Measurements from ENCODE around the gene XCL2. TPM values are rescaled to one million over a fixed set of nuclear protein-coding genes. Genes with fewer than 3 reads are reported as not detected.

XCL2 gene
- total and polyA plus RNA-seq, 10 of the 15 experiments (the other 5 are each of a cell fraction or from before 2014, with no cell fraction given), result 0.50 to 299 (median 4.8) TPM

DNA sequence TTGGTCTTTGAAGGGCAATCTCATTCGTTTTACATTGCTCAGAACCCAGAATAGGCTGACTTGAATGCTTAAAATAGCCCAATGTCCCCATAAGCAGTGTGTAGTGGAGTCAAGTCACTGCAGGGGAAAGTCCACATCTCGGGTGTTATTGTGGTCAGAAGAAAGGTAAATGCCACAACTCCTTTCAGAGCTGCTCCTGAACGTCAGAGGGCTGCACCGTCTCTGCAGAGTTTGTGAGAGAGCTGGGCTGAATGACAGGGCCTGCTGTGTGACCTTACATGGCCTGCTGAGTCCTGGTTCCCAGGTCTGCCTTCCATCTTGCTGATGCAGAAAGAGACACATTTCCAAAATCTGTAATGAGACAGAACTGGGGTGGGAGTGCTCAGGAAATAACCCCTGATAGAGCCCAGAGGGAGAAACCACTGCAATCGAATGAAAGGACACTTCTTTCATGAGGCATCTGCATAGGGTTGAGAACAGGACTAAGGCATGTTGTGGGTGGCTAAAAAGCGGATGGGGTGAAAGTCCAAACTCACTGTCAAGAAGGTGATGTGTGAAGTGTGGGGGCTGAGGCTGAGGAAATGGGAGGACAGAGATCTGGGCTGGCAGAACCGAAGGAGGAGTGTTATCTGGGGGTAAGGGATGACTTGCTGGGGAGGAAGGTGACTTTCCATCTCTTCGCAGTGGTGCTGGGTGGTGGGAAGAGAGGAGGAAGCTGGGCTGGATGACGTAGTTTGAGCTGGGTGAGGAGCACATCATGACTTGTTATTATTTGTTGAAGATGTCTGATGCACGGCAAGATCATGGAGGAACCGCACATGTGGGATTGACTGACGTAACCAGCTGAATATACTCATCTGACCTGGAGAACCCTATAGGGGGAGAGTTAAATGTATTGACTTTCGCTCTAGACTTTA, 33.7 kb downstream of the XCL2 start (continued):
- TF ChIP-seq, protein P1, sequence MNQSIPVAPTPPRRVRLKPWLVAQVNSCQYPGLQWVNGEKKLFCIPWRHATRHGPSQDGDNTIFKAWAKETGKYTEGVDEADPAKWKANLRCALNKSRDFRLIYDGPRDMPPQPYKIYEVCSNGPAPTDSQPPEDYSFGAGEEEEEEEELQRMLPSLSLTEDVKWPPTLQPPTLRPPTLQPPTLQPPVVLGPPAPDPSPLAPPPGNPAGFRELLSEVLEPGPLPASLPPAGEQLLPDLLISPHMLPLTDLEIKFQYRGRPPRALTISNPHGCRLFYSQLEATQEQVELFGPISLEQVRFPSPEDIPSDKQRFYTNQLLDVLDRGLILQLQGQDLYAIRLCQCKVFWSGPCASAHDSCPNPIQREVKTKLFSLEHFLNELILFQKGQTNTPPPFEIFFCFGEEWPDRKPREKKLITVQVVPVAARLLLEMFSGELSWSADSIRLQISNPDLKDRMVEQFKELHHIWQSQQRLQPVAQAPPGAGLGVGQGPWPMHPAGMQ (IDR thresholded peaks at IDR 0.05; ENCODE audit: borderline replicate concordance), result peak; percentile 48; the same call in 1 of the 2 replicates
- TF ChIP-seq SKIL (IDR thresholded peaks at IDR 0.05; ENCODE audit: low read depth, poor library complexity, severe bottlenecking) (peak; percentile 42), PBX3 (IDR thresholded peaks at IDR 0.05; ENCODE audit: insufficient replicate concordance, low read depth, low read length) (peak; percentile 76), KAT2A (conservative IDR thresholded peaks at IDR 0.05; ENCODE audit: control insufficient read depth, low read depth, low read length) (no peak), BCL11A (IDR thresholded peaks at IDR 0.05; ENCODE audit: low read depth, low read length) (peak; percentile 60; the same call in 1 of the 2 replicates), NFYA (IDR thresholded peaks at IDR 0.05; ENCODE audit: borderline replicate concordance, low read depth, low read length) (no peak), NR2C2 (IDR thresholded peaks at IDR 0.05; ENCODE audit: borderline replicate concordance, control insufficient read depth, insufficient read length, low read depth) (no peak), TCF3 (IDR thresholded peaks at IDR 0.05; ENCODE audit: borderline replicate concordance, insufficient read depth, low read depth, low read length) (no peak; the same call in 1 of the 2 replicates), RAD51 (IDR thresholded peaks at IDR 0.05) (peak; percentile 61; the same call in 1 of the 2 replicates), JUNB (IDR thresholded peaks at IDR 0.05) (peak; percentile 22), SUPT20H (IDR thresholded peaks at IDR 0.05; ENCODE audit: borderline replicate concordance, control insufficient read depth, low read depth, low read length) (no peak), NFIC (IDR thresholded peaks at IDR 0.05; ENCODE audit: low read depth, low read length) (peak; percentile 78), EGR1 (IDR thresholded peaks at IDR 0.05; ENCODE audit: borderline replicate concordance in 1 of 2, low read depth in 2 of 2, low read length in 2 of 2) (no peak), BACH1 (IDR thresholded peaks at IDR 0.05; ENCODE audit: borderline replicate concordance) (peak; percentile 36; the same call in 1 of the 2 replicates), ATF7 (IDR thresholded peaks at IDR 0.05; ENCODE audit: low read depth) (peak; percentile 94), POLR2A (IDR thresholded peaks at IDR 0.05; ENCODE audit: low read depth, low read length) (no peak), HDGF (IDR thresholded peaks at IDR 0.05) (peak; percentile 94), MTA3 (IDR thresholded peaks at IDR 0.05; ENCODE audit: borderline replicate concordance, low read length) (no peak; the same call in 1 of the 2 replicates), PML (IDR thresholded peaks at IDR 0.05; ENCODE audit: low read length) (no peak)
- TF ChIP-seq, protein P2, sequence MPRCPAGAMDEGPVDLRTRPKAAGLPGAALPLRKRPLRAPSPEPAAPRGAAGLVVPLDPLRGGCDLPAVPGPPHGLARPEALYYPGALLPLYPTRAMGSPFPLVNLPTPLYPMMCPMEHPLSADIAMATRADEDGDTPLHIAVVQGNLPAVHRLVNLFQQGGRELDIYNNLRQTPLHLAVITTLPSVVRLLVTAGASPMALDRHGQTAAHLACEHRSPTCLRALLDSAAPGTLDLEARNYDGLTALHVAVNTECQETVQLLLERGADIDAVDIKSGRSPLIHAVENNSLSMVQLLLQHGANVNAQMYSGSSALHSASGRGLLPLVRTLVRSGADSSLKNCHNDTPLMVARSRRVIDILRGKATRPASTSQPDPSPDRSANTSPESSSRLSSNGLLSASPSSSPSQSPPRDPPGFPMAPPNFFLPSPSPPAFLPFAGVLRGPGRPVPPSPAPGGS (IDR thresholded peaks at IDR 0.05; ENCODE audit: borderline replicate concordance, insufficient read depth, low read depth, low read length, poor library complexity, severe bottlenecking), result peak; percentile 44
- TF ChIP-seq, protein P3, sequence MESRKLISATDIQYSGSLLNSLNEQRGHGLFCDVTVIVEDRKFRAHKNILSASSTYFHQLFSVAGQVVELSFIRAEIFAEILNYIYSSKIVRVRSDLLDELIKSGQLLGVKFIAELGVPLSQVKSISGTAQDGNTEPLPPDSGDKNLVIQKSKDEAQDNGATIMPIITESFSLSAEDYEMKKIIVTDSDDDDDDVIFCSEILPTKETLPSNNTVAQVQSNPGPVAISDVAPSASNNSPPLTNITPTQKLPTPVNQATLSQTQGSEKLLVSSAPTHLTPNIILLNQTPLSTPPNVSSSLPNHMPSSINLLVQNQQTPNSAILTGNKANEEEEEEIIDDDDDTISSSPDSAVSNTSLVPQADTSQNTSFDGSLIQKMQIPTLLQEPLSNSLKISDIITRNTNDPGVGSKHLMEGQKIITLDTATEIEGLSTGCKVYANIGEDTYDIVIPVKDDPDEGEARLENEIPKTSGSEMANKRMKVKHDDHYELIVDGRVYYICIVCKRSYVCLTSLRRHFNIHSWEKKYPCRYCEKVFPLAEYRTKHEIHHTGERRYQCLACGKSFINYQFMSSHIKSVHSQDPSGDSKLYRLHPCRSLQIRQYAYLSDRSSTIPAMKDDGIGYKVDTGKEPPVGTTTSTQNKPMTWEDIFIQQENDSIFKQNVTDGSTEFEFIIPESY (IDR thresholded peaks at IDR 0.05), result no peak
